Measurements from ENCODE around the gene SLC30A10.
"Not testable (repeated sequence)": the region's sequence is repeated elsewhere in the genome, so short reads cannot be mapped to it uniquely, and the experiment has no call there.

DNA sequence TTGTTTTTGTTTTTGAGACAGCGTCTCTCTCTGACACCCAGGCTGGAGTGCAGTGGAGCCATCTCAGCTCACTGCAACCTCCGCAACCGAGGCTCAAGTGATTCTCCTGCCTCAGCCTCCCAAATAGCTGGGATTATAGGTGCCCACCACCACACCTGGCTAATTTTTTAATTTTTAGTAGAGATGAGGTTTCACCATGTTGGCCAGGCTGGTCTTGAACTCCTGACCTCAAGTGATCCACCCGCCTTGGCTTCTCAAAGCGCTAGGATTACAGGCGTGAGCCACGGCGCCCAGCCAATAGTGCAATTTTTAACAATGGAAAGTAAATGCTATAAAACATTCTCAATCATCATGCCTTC is 21.8 kb downstream of the SLC30A10 start:
- not testable (repeated sequence) for TF ChIP-seq CHD4 (IDR thresholded peaks at IDR 0.05; ENCODE audit: borderline replicate concordance); E2F6 (IDR thresholded peaks at IDR 0.05; ENCODE audit: borderline replicate concordance, low read depth); MAZ (IDR thresholded peaks at IDR 0.05; ENCODE audit: borderline replicate concordance, low read depth, low read length)

Measured in A549 (cell line).